SK-N-SH (cell line): Measurements from ENCODE around the gene AAGAB. TPM values are rescaled to one million over a fixed set of nuclear protein-coding genes. Genes with fewer than 3 reads are reported as not detected.
A peak's percentile ranks its signal among the peaks of the same experiment; 100 is the strongest.

ENCODE experiments used
- CTCF ChIA-PET: fragments of 300-600, 350-600 bp; formaldehyde crosslinking; extraction: SDS; loops from one replicate; lab custom pipeline; 2021; lab: Yijun Ruan, JAX
- POLR2A ChIA-PET: fragments of 350-600 bp; sonication (Branson Sonifier 250); formaldehyde crosslinking; extraction: SDS; loops from one replicate; lab custom pipeline; 2020; ENCODE audit warnings: antibody characterized with exemption, inconsistent platforms; lab: Yijun Ruan, JAX
- DNase-seq: peaks from one replicate; pipeline ENCODE4 v3.0.0; 2012
- H2AFZ ChIP-seq: fragments of 200-600 bp; sonication (generic); 2 replicates; pipeline ENCODE4 v1.8.1; 2016; ENCODE audit warnings: antibody characterized with exemption, mild to moderate bottlenecking, low read depth
- H3F3A ChIP-seq: fragments of 200-600 bp; sonication (generic); replicated peaks from 2 replicates; pipeline ENCODE3; 2016; ENCODE audit warnings: antibody characterized with exemption, mild to moderate bottlenecking; ENCODE audit not compliant: insufficient read depth
- H3K27ac ChIP-seq, 2 experiments: fragments of 200-500 bp in 1 of 2; fragments of 200-600 bp in 1 of 2; sonication (Bioruptor generic) in 1 of 2; sonication (generic), shearing (Covaris generic) in 1 of 2; 2 replicates each; pipeline versions ENCODE4 v1.5.1 to v1.6.1; 2014 to 2016; ENCODE audit warnings: low read depth in 2 of 2, inconsistent platforms in 1 of 2, low read length in 1 of 2, mild to moderate bottlenecking in 1 of 2, mixed read lengths in 1 of 2
- H3K27me3 ChIP-seq: fragments of 200-600 bp; sonication (generic), shearing (Covaris generic); 2 replicates; pipeline ENCODE4 v1.6.1; 2016; ENCODE audit warnings: mixed run types; ENCODE audit not compliant: insufficient read depth
- H3K36me3 ChIP-seq, 2 experiments: fragments of 200-500 bp in 1 of 2; fragments of 200-600 bp in 1 of 2; sonication (Bioruptor generic) in 1 of 2; sonication (generic) in 1 of 2; replicated peaks in 1 of 2; 2 replicates each; pipeline versions ENCODE3 to v1.5.1; 2014 to 2016; ENCODE audit warnings: low read length in 1 of 2, mild to moderate bottlenecking in 1 of 2; ENCODE audit not compliant: insufficient read depth in 2 of 2, control insufficient read depth in 1 of 2
- H3K4me1 ChIP-seq, 2 experiments: fragments of 200-500 bp in 1 of 2; fragments of 200-600 bp in 1 of 2; sonication (Bioruptor generic) in 1 of 2; sonication (generic), shearing (Covaris generic) in 1 of 2; 2 replicates each; pipeline versions ENCODE4 v1.5.1 to v1.6.1; 2014 to 2016; ENCODE audit warnings: low read depth in 1 of 2, low read length in 1 of 2, mixed run types in 1 of 2; ENCODE audit not compliant: insufficient read depth in 2 of 2, control insufficient read depth in 1 of 2
- H3K4me2 ChIP-seq: fragments of 200-600 bp; sonication (generic), shearing (Covaris generic); 2 replicates; pipeline ENCODE4 v1.6.1; 2017; ENCODE audit warnings: mixed run types
- H3K4me3 ChIP-seq, 2 experiments: fragments of 200-500 bp in 1 of 2; fragments of 200-600 bp in 1 of 2; sonication (Bioruptor generic) in 1 of 2; sonication (generic), shearing (Covaris generic) in 1 of 2; 2 replicates each; pipeline versions ENCODE4 v1.5.1 to v1.8.1; 2014 to 2016; ENCODE audit warnings: low read depth in 2 of 2, inconsistent platforms in 1 of 2, low read length in 1 of 2, mild to moderate bottlenecking in 1 of 2, mixed read lengths in 1 of 2, moderate library complexity in 1 of 2
- H3K79me2 ChIP-seq: fragments of 200-600 bp; sonication (generic); 2 replicates; pipeline ENCODE4 v1.8.1; 2017; ENCODE audit warnings: mild to moderate bottlenecking; ENCODE audit not compliant: insufficient read depth
- H3K9ac ChIP-seq: fragments of 200-600 bp; sonication (generic); 2 replicates; pipeline ENCODE4 v1.6.1; 2017; ENCODE audit warnings: mixed run types
- H3K9me2 ChIP-seq: fragments of 200-600 bp; sonication (generic); 2 replicates; pipeline ENCODE4 v1.6.1; 2017; ENCODE audit warnings: mixed run types
- H3K9me3 ChIP-seq: fragments of 200-600 bp; sonication (generic); 2 replicates; pipeline ENCODE4 v1.6.1; 2017; ENCODE audit warnings: mixed run types, mild to moderate bottlenecking, moderate library complexity
- H4K20me1 ChIP-seq: fragments of 200-600 bp; sonication (generic); 2 replicates; pipeline ENCODE4 v1.6.1; 2017; ENCODE audit warnings: mild to moderate bottlenecking, mixed run types; ENCODE audit not compliant: insufficient read depth
- FOXM1 ChIP-seq: IDR thresholded peaks from 2 replicates; pipeline ENCODE4 v1.4.0; 2012; ENCODE audit warnings: low read depth, mild to moderate bottlenecking
- GATA2 ChIP-seq: sonication (generic); formaldehyde crosslinking; IDR thresholded peaks from 2 replicates; pipeline ENCODE4 v1.5.0; 2020; ENCODE audit warnings: mild to moderate bottlenecking, missing genetic modification reagents
- MXI1 ChIP-seq: IDR thresholded peaks from 2 replicates; pipeline ENCODE4 v1.6.1; 2012; ENCODE audit warnings: mild to moderate bottlenecking, low read depth, low read length, improper control_type of control experiment
- NRF1 ChIP-seq: IDR thresholded peaks from 2 replicates; pipeline ENCODE4 v1.6.1; 2012; ENCODE audit warnings: low read depth, mild to moderate bottlenecking, low read length
- POLR2AphosphoS5 ChIP-seq: IDR thresholded peaks from 2 replicates; pipeline ENCODE4 v1.6.1; 2012; ENCODE audit warnings: low read depth, low read length
- RXRA ChIP-seq: IDR thresholded peaks from 2 replicates; pipeline ENCODE4 v1.4.0; 2012; ENCODE audit warnings: low read depth, mild to moderate bottlenecking, borderline replicate concordance
- SIN3A ChIP-seq: IDR thresholded peaks from 2 replicates; pipeline ENCODE4 v1.6.1; 2012; ENCODE audit warnings: low read depth, mild to moderate bottlenecking, low read length, moderate library complexity, borderline replicate concordance
- ZBTB33 ChIP-seq: IDR thresholded peaks from 2 replicates; pipeline ENCODE4 v1.4.0; 2012; ENCODE audit warnings: low read depth, borderline replicate concordance
- WGBS: methylation state at CpG from one replicate; pipeline ENCODE4 v1.1.6; 2017; ENCODE audit warnings: low lambda C conversion rate; 5-methylcytosine and 5-hydroxymethylcytosine counted together
- polyA plus RNA-seq, 3 experiments: library from polyadenylated mRNA; depleted of rRNA; stranded (reverse); fragments of >200 nt; gene quantifications; 2 replicates each; pipeline ENCODE4 v1.2.3, GENCODE V29; 2012
- TF ChIP-seq, protein P1 (sequence below): fragments of 200-600 bp; sonication (generic); IDR thresholded peaks from 2 replicates; pipeline ENCODE4 v1.6.1; 2017; ENCODE audit warnings: antibody characterized with exemption, mild to moderate bottlenecking, moderate library complexity

AAGAB gene
- polyA plus RNA-seq, 1 of the 3 experiments (the other 2 are of a cell fraction) = 24.9 TPM

- 97% methylated on average over 8 of the region's 12 CpGs for WGBS
- DNase-seq = peak; percentile 13
Observed at GRCh38 chr15:67187351-67187854, 67.1 kb downstream of the AAGAB start.

DNA sequence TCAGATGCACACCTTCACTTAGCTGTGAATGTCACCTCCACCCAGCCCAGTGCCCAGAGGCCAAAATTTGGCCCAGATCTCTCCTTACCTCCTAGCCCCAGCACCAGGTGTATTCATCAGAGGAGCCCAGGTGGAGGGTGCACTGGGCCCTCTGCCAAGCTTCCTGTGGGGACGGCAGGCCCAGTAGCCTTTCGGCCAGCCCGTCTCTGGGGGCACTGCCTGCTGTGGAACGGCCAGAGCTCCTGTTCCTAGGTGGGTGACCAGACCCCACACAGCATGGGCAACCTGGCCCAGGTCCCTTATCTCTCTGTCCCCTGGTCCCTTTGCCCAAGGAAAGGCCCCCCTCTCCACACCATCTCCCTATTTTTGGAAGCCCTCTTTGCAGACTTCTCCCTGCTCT, 67.8 kb downstream of the AAGAB start:
- TF ChIP-seq NRF1 (no peak), SIN3A (no peak), GATA2 (CRISPR knock-in tag) (no peak), MXI1 (no peak), ZBTB33 (no peak), POLR2AphosphoS5 (no peak)
- TF ChIP-seq, protein P1, sequence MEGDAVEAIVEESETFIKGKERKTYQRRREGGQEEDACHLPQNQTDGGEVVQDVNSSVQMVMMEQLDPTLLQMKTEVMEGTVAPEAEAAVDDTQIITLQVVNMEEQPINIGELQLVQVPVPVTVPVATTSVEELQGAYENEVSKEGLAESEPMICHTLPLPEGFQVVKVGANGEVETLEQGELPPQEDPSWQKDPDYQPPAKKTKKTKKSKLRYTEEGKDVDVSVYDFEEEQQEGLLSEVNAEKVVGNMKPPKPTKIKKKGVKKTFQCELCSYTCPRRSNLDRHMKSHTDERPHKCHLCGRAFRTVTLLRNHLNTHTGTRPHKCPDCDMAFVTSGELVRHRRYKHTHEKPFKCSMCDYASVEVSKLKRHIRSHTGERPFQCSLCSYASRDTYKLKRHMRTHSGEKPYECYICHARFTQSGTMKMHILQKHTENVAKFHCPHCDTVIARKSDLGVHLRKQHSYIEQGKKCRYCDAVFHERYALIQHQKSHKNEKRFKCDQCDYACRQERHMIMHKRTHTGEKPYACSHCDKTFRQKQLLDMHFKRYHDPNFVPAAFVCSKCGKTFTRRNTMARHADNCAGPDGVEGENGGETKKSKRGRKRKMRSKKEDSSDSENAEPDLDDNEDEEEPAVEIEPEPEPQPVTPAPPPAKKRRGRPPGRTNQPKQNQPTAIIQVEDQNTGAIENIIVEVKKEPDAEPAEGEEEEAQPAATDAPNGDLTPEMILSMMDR = no peak
- TF ChIP-seq, all 33 proteins: peak for 0
- Histone ChIP-seq H3K9me3 (no peaks in the 10 kb centered on the region), H2AFZ (no peak overlapping the region), H3K27me3 (no peaks in the 10 kb centered on the region), H3F3A (peaks cover 14% of the 10 kb centered on the region), H3K4me1 (peaks cover 14 to 28% of the 10 kb centered on the region in 2 experiments), H4K20me1 (no peaks in the 10 kb centered on the region), H3K9ac (no peak overlapping the region), H3K9me2 (no peaks in the 10 kb centered on the region), H3K4me2 (no peak overlapping the region), H3K4me3 (no peak overlapping the region), H3K79me2 (peaks cover 5% of the 10 kb centered on the region; the same call in 1 of the 2 replicates), H3K36me3 (peaks cover 37 to 42% of the 10 kb centered on the region in 2 experiments), H3K27ac (no peak overlapping the region)
- 100% methylated on average over 1 of the region's 4 CpGs for WGBS
- ChIA-PET POLR2A (no interaction called here), CTCF (interaction anchor here (0.7 to 1.7 kb wide), 3 partner anchors 8 to 240 kb away, joined by 3 to 5 read pairs (median 4); no protein-coding TSS in a partner anchor)
- no peak for DNase-seq

More at GRCh38 chr15:67187351-67187854, 67.1 kb downstream of the AAGAB start:
- Histone ChIP-seq H3K9me3 (no peaks in the 10 kb centered on the region), H2AFZ (no peak overlapping the region), H4K20me1 (no peaks in the 10 kb centered on the region)
- TF ChIP-seq RXRA = no peak
- TF ChIP-seq, protein P1 = no peak
- TF ChIP-seq FOXM1 = no peak
- TF ChIP-seq, all 33 proteins: peak for 0
- H3K27ac ChIP-seq = peak overlapping the region; percentile 20 to 85; a peak in 1 of 4 replicates
- H3K79me2 ChIP-seq = peaks cover 1% of the 10 kb centered on the region; the same call in 1 of the 2 replicates
- peaks cover 14 to 28% of the 10 kb centered on the region in 2 experiments for H3K4me1 ChIP-seq
- H3K9me2 ChIP-seq = no peaks in the 10 kb centered on the region
- H3K9ac ChIP-seq = no peak overlapping the region
- no peaks in the 10 kb centered on the region for H3K27me3 ChIP-seq
- H3K4me3 ChIP-seq = no peak overlapping the region
- peaks cover 14% of the 10 kb centered on the region for H3F3A ChIP-seq
- H3K4me2 ChIP-seq = no peak overlapping the region
- CTCF ChIA-PET = interaction anchor here (1.6 to 1.8 kb wide), 5 partner anchors 9 to 241 kb away, joined by 3 to 9 read pairs (median 5); no protein-coding TSS in a partner anchor
- peaks cover 36 to 46% of the 10 kb centered on the region in 2 experiments for H3K36me3 ChIP-seq
- POLR2A ChIA-PET = no interaction called here
